GM19240 (cell line): ENCODE measurements around the gene PLCH1.

Source experiments
- DNase-seq: peaks from one replicate; pipeline ENCODE4 v3.0.0; 2011; ENCODE audit warnings: low spot score; ENCODE audit not compliant: insufficient read length

Gene PLCH1

GRCh38 chr3:155744010-155744625 is 753 bp downstream of the PLCH1 start:
- no peak for DNase-seq

- DNase-seq = no peak
Measured at GRCh38 chr3:155743606-155744005, 1.3 kb downstream of the PLCH1 start.

DNA sequence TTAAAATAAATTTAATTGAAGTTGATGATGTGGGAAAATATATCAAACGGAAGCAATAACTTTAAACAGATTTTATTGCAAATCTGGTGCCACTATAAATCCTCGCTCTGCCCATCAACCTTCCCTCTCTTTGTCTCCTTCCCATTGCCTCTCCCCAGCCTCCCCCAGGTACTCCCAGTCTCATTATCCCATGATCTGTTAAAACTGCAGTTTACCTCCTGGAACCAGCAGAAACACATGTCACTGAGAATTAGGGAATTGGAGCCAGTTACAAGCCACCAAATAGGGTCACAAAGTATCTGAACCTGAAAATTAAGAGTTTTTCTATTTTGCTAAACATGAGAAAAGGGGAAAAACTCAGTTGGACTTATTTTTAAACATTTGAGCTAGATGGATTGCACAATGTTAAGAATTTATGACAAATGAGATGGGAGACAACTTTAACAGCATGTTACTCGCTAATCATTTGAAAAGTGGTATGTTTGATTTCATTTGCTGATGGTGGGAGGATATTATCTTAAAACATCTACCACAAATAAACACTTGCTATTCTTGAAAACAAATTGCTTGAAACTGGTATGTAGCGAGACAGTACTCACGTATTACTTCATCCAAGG is 2.4 kb downstream of the PLCH1 start:
- DNase-seq = no peak

GRCh38 chr3:155741603-155742002 is 3.3 kb downstream of the PLCH1 start:
- no peak for DNase-seq

- DNase-seq = no peak
Measured at GRCh38 chr3:155741101-155741500, 3.8 kb downstream of the PLCH1 start.

DNA sequence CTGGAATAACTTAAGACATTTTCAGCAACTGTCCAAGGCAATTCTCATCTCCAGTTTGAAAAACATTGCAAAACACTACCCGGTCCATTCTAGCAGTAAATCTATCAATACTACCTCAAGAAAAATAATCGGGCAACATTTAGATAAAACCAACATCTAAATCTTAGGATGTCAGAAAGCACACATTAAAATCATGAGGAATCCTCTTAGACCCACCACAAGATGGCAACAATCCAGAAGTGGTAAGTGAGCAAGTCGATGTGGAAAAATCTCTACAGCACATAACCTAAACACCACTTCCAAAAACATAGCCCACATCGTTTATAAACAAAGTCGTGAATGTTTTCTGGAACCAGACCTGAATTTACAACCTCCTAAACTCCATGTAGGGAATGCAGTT is 5.7 kb downstream of the PLCH1 start:
- no peak for DNase-seq

- no peak for DNase-seq
Measured at GRCh38 chr3:155738580-155739076, 6.2 kb downstream of the PLCH1 start.

DNA sequence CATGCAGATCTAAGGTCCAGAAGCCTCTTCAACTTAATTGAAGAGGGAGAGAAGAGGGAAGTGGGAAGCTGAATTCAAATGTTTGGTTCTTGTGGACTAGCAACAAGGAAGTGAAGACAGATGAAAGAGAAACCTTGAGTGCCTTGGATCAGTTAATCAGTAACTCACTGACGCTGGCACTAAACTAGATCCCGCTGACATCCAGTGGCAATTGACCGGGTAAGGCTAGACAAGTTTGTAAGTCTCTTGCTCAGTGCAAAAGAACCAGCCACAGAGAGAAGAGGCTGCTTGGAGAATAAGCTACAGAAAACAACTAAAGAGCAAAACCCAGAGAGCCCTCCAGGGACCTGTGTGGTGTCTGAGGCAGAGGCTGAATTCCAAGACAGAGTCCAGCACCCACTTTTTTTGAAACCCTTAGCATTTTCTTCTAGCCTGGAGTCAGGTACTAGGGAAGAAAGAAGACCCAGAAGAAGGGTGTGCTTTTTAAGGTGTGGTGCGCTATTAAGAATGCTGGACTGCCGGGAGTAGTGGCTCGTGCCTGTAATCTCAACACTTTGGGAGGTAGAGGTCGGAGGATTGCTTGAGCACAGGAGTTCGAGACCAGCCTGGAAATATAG is 6.9 kb downstream of the PLCH1 start:
- DNase-seq = no peak

DNA sequence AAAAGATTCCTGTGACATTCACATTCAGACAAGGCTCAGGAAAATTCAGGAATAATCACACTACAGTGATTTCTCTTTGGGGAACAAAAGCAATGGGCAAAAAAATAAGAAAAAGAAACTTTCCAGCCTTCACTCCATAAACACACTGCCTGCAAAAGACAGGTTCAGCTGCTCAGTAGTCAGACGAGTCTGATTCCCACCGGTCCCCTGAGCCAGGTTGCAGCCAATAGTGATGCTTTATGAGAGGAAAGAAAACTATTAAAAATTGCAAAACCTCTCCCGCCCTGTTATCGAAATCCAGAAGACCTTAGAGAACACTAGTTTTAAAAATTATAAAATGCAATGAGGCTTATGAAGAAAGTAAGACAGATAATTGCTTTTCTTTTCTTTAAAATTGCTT is 8.5 kb downstream of the PLCH1 start:
- no peak for DNase-seq

DNA sequence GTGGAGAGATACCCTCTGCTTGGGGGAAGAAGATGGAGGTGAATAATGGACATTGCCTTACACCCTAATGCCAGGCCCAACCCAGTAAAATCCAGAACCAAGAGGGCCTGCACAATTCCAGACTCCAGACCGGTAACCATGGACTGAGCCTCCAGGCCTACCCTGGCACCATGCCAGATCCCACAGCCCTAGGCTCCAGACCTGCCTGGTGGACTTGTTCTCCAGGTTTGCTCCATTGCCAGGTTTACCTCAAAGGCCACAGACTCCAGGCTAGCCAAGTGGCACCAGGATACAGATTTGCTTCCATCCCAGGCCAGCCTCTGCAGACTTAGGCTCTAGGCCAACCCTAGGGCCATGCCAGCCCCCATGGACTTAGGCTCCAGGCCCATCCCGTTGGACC is 14.0 kb downstream of the PLCH1 start:
- DNase-seq = no peak

DNA sequence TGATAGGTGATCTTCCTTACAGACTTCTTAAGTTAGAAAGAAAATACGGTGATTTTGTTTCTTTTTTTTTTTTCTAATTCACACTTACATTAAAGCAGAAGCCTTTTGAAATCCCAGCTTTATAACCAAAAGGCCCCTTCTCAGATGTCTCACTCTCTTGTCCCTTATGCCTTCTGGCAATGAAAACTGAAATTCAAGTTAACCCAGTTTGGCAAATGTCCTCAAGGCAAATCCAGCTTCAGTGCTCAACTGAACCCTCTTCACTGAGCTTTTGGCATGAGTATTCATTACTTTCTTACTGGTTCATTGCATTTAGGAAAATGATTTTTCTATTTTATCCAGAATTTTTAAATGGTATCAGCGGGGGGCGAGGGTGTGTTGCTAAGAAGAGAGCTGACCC is 17.0 kb downstream of the PLCH1 start:
- no peak for DNase-seq

- no peak for DNase-seq
Measured at GRCh38 chr3:155714295-155714718, 30.6 kb downstream of the PLCH1 start.

GRCh38 chr3:155712008-155712407 is 32.9 kb downstream of the PLCH1 start:
- DNase-seq = peak; percentile 3

GRCh38 chr3:155704771-155705559 is 39.9 kb downstream of the PLCH1 start:
- DNase-seq = no peak

GRCh38 chr3:155704061-155704460 is 40.8 kb downstream of the PLCH1 start:
- DNase-seq = no peak

GRCh38 chr3:155702745-155703591 is 41.9 kb downstream of the PLCH1 start:
- DNase-seq = no peak

DNA sequence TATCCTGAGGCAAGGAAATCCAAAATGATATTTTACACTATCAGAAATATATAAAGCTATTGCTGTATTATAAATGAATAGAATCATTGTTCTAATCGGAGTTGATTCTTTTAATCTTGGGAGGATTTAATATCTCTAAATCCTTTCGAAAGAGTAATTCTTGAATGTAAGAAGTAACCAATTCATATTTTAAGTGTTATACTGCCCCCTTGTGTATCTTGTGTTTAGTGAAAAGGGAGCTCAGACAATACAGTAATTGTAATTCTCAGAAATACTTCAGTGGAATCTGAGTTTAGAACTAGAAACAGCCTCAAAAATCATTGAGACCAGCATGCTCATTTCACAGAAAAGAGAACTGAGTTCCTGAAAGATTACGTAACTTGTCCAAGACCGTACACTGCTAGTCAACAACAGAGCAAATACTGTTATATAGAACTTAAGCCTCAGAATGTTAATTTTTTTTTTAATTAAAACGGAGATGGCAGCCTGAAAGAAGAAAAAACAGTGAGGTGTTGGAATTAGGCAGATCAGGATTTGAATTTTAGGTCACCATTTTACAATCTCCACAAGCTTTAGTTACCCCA is 42.9 kb downstream of the PLCH1 start:
- DNase-seq = no peak

- DNase-seq = no peak
Measured at GRCh38 chr3:155697542-155697941, 47.3 kb downstream of the PLCH1 start.

DNA sequence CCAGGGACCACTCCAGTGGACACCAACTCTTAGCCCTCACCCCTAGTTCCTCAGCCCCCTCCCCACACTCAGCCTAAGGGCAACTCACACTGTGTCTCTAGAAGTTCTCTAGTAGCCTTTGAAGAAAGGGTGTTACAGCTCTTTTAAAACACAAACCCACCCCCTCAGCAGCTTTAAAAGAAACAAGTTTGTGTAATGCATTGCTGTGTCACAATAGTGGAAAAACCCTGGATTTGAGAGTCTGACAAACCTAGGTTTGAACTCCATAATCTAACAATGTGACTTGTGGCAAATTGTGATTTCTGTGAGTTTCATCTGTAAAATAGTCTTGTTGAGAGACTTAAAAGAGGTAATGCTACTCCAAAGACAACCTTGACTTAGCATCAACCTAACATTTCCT is 54.0 kb downstream of the PLCH1 start:
- no peak for DNase-seq

- DNase-seq = no peak
Measured at GRCh38 chr3:155688481-155688880, 56.4 kb downstream of the PLCH1 start.

GRCh38 chr3:155683344-155683720 is 61.5 kb downstream of the PLCH1 start:
- no peak for DNase-seq
